Measurements from ENCODE around the gene BCL2L13.

DNA sequence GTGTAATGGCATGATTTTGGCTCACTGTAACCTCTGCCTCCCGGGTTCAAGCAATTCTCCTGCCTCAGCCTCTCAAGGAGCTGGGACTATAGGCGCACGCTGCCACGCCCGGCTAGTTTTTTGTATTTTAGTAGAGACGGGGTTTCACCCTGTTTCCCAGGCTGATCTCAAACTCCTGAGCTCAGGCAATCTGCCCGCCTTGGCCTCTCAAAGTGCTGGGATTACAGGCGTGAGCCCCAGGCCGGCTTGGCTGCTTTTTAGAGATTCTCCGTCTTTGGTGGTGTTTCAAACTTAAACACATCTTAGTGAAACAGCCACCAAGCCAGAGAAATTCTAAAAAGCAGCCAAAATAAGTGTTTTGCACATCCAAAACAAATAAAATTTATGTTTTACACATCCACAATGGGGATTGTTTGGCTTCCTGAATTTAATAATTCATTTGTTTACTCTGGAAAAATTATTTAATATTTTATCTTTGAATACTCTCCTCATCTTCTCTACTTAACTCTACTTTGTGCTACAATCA, 18.4 kb downstream of the BCL2L13 start:
- TF ChIP-seq, protein P1, sequence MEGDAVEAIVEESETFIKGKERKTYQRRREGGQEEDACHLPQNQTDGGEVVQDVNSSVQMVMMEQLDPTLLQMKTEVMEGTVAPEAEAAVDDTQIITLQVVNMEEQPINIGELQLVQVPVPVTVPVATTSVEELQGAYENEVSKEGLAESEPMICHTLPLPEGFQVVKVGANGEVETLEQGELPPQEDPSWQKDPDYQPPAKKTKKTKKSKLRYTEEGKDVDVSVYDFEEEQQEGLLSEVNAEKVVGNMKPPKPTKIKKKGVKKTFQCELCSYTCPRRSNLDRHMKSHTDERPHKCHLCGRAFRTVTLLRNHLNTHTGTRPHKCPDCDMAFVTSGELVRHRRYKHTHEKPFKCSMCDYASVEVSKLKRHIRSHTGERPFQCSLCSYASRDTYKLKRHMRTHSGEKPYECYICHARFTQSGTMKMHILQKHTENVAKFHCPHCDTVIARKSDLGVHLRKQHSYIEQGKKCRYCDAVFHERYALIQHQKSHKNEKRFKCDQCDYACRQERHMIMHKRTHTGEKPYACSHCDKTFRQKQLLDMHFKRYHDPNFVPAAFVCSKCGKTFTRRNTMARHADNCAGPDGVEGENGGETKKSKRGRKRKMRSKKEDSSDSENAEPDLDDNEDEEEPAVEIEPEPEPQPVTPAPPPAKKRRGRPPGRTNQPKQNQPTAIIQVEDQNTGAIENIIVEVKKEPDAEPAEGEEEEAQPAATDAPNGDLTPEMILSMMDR (IDR thresholded peaks at IDR 0.05) = no peak
- TF ChIP-seq POLR2A (IDR thresholded peaks at IDR 0.05) = no peak
